Measurements from ENCODE around the gene FGGY. TPM values are rescaled to one million over a fixed set of nuclear protein-coding genes. Genes with fewer than 3 reads are reported as not detected.

Gene FGGY
- total RNA-seq, 4 donors from 2014 or later = 20.6 to 138 (median 32.8) TPM

GRCh38 chr1:59788825-59789224 lies 491.9 kb downstream of the FGGY start:
- intact Hi-C loops (cut with DNase I; ENCODE audit: low total_unique reads) = no loop called here
- peaks cover 0 to 18% of the 10 kb centered on the region in 2 donors for H3K9me3 ChIP-seq
- no peak for DNase-seq
- no peaks in the 10 kb centered on the region for H3K36me3 ChIP-seq
- H3K4me1 ChIP-seq = no peaks in the 10 kb centered on the region
- no peak overlapping the region for H3K27ac ChIP-seq
- no peak overlapping the region for H3K4me3 ChIP-seq
- TF ChIP-seq CTCF (IDR thresholded peaks at IDR 0.05) (no peak), POLR2A (IDR thresholded peaks at IDR 0.05) (no peak)
- no peaks in the 10 kb centered on the region for H3K27me3 ChIP-seq

GRCh38 chr1:59798600-59798999 lies 501.7 kb downstream of the FGGY start:
- Histone ChIP-seq H3K27ac (no peak overlapping the region), H3K36me3 (no peaks in the 10 kb centered on the region), H3K4me1 (no peaks in the 10 kb centered on the region), H3K4me3 (no peak overlapping the region), H3K27me3 (no peaks in the 10 kb centered on the region), H3K9me3 (no peaks in the 10 kb centered on the region)
- intact Hi-C loops (cut with DNase I; ENCODE audit: low total_unique reads) = no loop called here
- TF ChIP-seq POLR2A (IDR thresholded peaks at IDR 0.05) (no peak), CTCF (IDR thresholded peaks at IDR 0.05) (no peak)
- DNase-seq = no peak

DNA sequence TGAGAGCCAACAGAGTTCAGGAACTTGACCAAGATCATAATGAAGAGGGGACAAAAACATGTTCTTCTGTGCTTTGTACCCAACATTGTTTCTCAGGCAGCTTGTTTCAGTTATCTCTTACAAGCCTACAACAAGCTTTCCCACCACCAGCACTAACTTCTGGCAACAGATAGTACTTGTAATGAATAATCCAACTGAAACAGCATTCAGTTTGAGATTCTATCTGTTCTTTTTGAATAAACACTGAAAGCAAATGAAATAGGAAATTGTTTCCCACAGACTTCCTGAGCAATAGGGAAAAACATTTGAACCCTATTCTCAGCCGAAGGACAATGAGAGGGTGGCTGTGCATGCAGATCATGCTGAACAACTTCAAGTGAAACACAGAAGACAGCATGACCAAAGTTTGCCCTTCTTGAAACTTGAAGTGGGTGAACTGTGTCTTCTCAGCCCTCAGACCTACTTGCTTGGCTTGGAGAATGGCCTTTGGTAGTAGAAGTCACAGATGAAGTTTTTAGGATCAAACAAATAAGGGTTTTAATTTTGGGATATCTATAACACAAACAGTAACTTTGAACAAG lies 506.7 kb downstream of the FGGY start:
- no peak overlapping the region for H3K4me3 ChIP-seq
- H3K27ac ChIP-seq = no peak overlapping the region
- no peak for TF ChIP-seq CTCF (IDR thresholded peaks at IDR 0.05)
- no peak for TF ChIP-seq POLR2A (IDR thresholded peaks at IDR 0.05)
- intact Hi-C loops (cut with DNase I; ENCODE audit: low total_unique reads) = no loop called here
- no peaks in the 10 kb centered on the region for H3K4me1 ChIP-seq
- H3K9me3 ChIP-seq = no peaks in the 10 kb centered on the region
- no peak for DNase-seq
- H3K36me3 ChIP-seq = no peaks in the 10 kb centered on the region
- no peaks in the 10 kb centered on the region for H3K27me3 ChIP-seq

DNA sequence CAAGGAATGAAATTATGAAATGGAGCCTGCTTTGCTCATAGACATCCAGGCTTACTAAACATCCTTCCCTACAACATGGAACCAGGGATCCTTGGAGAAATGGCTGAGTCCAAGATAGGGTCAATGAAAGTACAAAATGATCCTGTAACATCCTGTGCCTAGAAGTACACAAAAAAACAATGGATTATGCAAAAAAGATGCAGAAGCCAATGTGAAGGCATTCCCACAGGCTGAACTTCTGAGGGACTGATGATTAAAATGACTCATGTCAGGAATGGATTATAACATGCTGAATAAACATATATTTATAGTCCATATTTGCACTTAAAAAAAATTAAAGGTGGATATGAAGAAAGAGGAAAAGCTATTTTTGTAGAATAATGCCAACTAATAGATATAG lies 507.4 kb downstream of the FGGY start:
- Histone ChIP-seq H3K27me3 (no peaks in the 10 kb centered on the region), H3K36me3 (no peaks in the 10 kb centered on the region), H3K9me3 (no peaks in the 10 kb centered on the region), H3K4me3 (no peak overlapping the region), H3K27ac (no peak overlapping the region), H3K4me1 (no peaks in the 10 kb centered on the region)
- TF ChIP-seq CTCF (IDR thresholded peaks at IDR 0.05) = no peak
- no peak for TF ChIP-seq POLR2A (IDR thresholded peaks at IDR 0.05)
- intact Hi-C loops (cut with DNase I; ENCODE audit: low total_unique reads) = no loop called here
- no peak for DNase-seq

GRCh38 chr1:59805554-59805953 lies 508.7 kb downstream of the FGGY start:
- no peaks in the 10 kb centered on the region for H3K27me3 ChIP-seq
- no peak overlapping the region for H3K4me3 ChIP-seq
- no peak for DNase-seq
- H3K36me3 ChIP-seq = no peaks in the 10 kb centered on the region
- H3K9me3 ChIP-seq = no peaks in the 10 kb centered on the region
- H3K4me1 ChIP-seq = no peaks in the 10 kb centered on the region
- intact Hi-C loops (cut with DNase I; ENCODE audit: low total_unique reads) = no loop called here
- no peak for TF ChIP-seq POLR2A (IDR thresholded peaks at IDR 0.05)
- no peak for TF ChIP-seq CTCF (IDR thresholded peaks at IDR 0.05)
- no peak overlapping the region for H3K27ac ChIP-seq

Small RNAs within 50 kb of the gene (microRNA-seq; reads per million reads assigned to microRNA genes)
- gene MIR4711 (ENCODE audit: borderline microRNAs expressed, borderline replicate concordance) = not detected

Small RNAs within 50 kb of the gene (small RNA-seq; reads per million reads assigned to genes)
- not detected for gene MIR4711

All from uterus (tissue), 4 donors.